ENCODE measurements around the gene CACNA1S. TPM values are rescaled to one million over a fixed set of nuclear protein-coding genes. Genes with fewer than 3 reads are reported as not detected.

Gene CACNA1S
- total and polyA plus RNA-seq, 2 of the 13 experiments (the other 11 are each of a cell fraction or from before 2014, with no cell fraction given): not detected

- TF ChIP-seq ZBTB40 (IDR thresholded peaks at IDR 0.05) (no peak), ZBTB40 (CRISPR knock-in tag; IDR thresholded peaks at IDR 0.05) (no peak), FOXP4 (CRISPR knock-in tag; IDR thresholded peaks at IDR 0.05) (no peak), TCF7L2 (IDR thresholded peaks at IDR 0.05; ENCODE audit: low read depth, low read length) (no peak)
Measured at GRCh38 chr1:201065686-201066085, 46.5 kb downstream of the CACNA1S start (continued).
